ENCODE data around the gene INA.

DNA sequence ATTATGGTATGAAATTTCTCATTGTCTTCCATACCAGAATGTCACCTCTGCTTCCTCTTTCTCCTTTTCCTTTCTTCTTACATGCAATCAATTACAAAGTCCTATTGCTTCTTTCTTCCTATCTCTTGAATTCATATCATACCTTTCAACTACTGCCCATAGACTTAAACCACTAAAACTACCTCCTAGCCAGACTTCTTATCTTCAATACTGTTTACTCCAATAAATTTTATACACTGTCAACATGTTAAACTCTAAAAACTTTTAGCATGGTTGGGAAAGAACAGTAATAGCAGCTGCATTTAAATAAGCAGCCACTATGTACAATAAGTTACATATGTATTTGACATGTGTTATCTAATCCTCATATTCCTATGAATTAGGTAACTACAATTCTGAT, 39.1 kb downstream of the INA start:
- TF ChIP-seq, protein P1, sequence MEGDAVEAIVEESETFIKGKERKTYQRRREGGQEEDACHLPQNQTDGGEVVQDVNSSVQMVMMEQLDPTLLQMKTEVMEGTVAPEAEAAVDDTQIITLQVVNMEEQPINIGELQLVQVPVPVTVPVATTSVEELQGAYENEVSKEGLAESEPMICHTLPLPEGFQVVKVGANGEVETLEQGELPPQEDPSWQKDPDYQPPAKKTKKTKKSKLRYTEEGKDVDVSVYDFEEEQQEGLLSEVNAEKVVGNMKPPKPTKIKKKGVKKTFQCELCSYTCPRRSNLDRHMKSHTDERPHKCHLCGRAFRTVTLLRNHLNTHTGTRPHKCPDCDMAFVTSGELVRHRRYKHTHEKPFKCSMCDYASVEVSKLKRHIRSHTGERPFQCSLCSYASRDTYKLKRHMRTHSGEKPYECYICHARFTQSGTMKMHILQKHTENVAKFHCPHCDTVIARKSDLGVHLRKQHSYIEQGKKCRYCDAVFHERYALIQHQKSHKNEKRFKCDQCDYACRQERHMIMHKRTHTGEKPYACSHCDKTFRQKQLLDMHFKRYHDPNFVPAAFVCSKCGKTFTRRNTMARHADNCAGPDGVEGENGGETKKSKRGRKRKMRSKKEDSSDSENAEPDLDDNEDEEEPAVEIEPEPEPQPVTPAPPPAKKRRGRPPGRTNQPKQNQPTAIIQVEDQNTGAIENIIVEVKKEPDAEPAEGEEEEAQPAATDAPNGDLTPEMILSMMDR (IDR thresholded peaks at IDR 0.05) = no peak
- no peak for TF ChIP-seq POLR2A (IDR thresholded peaks at IDR 0.05)
- TF ChIP-seq EP300 (IDR thresholded peaks at IDR 0.05) = no peak

Measured in tibial nerve (tissue), 4 donors.